Mononuclear cell (primary cell): ENCODE measurements around the gene NATD1. TPM values are rescaled to one million over a fixed set of nuclear protein-coding genes. Genes with fewer than 3 reads are reported as not detected.

Experiments used
- H3K27me3 ChIP-seq: 2 replicates; pipeline ENCODE4 v1.6.0; 2011; ENCODE audit warnings: low read length, control low read depth; ENCODE audit not compliant: insufficient read depth
- H3K4me1 ChIP-seq: 2 replicates; pipeline ENCODE4 v1.5.1; 2011; ENCODE audit warnings: mild to moderate bottlenecking, low read length, control low read depth; ENCODE audit not compliant: insufficient read depth
- H3K4me3 ChIP-seq: 2 replicates; pipeline ENCODE4 v1.5.1; 2011; ENCODE audit warnings: mild to moderate bottlenecking, low read length, moderate library complexity
- H3K9me3 ChIP-seq: 2 replicates; pipeline ENCODE4 v1.5.1; 2011; ENCODE audit warnings: low read depth, mild to moderate bottlenecking, control low read depth, low read length
- total RNA-seq: library from RNA; depleted of rRNA; stranded (reverse); fragments of >200 nt; gene quantifications from one replicate; pipeline ENCODE4 v1.2.3, GENCODE V29; 2012

NATD1 gene
- total RNA-seq, 1 donor: 3.3 TPM

DNA sequence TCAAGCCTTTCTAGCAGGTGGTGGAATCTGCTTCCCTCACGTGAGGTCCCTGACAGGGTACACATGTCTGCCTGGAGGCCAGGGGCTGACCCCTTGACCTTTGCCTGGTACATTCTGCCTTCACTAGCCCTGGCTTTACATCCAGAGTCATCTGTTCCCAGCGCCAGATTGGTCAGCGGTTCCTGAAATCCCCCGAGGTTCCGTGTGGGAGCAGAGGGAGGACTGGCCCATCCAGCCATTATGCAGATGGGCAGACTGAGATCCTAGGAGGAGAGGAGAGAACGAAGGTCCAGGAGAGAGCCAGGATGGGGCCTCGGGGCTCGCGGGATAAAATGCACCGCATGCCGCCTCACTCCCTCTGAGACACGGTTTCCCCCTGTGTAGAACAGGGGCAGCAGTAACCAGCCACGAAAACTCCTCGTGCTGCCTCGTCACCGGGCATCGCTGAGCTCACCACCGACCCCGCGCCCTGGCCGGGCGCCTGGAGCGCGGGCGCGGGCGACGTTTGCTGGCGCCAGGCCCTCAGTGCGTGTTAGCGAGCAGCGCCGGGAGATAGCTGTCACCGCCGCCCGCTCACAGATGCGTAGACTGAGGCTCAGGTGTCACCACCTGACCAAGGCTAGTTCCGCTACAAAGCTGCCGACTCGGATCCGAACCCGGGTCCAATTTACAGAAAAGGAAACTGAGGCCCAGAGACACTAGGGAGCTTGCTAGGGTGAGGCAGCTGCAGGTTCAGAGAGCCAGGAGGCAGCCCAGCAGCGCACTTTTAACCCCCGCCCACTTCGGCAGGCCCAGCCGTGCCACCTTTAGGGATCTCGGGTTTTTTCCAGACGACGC, 30.5 kb upstream of the NATD1 start:
- Histone ChIP-seq H3K4me1 (peaks cover 78% of the 10 kb centered on the region), H3K4me3 (peak overlapping the region; percentile 86), H3K27me3 (no peaks in the 10 kb centered on the region), H3K9me3 (no peaks in the 10 kb centered on the region)

- Histone ChIP-seq H3K4me3 (no peak overlapping the region), H3K4me1 (peaks cover 77% of the 10 kb centered on the region)
Observed at GRCh38 chr17:21282850-21283249, 29.6 kb upstream of the NATD1 start.

GRCh38 chr17:21282231-21282630, 29.0 kb upstream of the NATD1 start:
- H3K4me3 ChIP-seq: no peak overlapping the region
- no peaks in the 10 kb centered on the region for H3K27me3 ChIP-seq
- no peaks in the 10 kb centered on the region for H3K9me3 ChIP-seq
- H3K4me1 ChIP-seq: peaks cover 79% of the 10 kb centered on the region

More at GRCh38 chr17:21282850-21283249, 29.6 kb upstream of the NATD1 start:
- H3K27me3 ChIP-seq: no peaks in the 10 kb centered on the region
- no peaks in the 10 kb centered on the region for H3K9me3 ChIP-seq

DNA sequence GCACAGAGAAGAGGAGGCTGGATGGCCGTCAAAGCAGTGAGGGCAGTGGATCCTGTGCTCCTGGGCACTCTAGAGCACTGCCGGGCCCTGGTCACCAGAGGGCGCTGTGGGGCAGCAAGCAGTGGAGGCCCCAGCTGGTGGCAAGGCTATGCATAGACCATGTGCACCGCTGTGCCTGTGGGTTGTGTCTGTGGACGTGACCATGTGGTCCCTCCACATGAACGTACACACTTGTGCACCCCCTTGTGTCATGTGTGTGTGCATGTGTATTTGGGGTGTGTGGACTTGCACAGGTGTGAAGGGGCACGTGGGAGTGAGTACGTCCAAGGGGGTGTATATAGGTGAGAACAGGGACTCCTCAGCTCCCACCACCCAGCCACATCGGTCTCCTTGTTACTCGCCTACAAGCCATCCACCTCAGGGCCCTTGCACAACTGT, 26.9 kb upstream of the NATD1 start:
- Histone ChIP-seq H3K4me3 (no peak overlapping the region), H3K9me3 (no peaks in the 10 kb centered on the region), H3K27me3 (no peaks in the 10 kb centered on the region), H3K4me1 (peaks cover 80% of the 10 kb centered on the region)

DNA sequence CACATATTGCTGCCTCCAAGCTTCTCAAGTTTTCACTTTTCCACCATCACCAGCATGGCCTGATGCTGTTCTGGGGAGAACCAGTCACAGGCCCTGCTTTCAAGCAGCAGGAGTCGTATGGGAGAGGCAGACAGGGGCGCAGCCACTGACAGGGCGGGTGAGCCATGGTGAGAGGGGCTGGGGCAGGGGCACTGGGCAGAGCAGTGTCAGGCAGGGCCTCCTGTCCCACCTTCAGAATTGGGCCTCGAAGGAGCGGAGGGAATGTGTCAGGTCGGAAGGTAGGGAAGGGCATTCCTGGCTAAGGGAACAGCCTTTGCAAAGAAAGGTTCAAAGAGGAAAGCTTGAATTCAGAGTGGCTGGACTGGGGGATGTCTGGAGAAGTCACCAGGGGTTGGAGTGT, 26.4 kb upstream of the NATD1 start:
- Histone ChIP-seq H3K4me1 (peaks cover 83% of the 10 kb centered on the region), H3K27me3 (no peaks in the 10 kb centered on the region)

DNA sequence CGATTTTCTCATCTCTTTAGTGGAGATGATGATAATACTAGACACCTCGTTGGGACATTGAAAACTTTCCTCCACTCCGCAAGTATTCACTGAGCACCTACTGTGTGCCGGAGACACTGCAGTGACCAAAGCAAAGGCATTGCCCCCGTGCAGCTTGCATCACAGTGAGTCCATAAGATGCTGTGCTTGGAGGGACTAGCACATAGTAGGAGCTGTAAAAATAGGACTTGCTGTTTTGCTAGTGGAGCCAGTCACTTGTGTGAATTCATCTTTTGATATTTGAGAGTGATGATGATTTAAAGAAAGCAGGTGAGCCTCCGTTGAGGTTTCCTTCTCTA, 26.0 kb upstream of the NATD1 start:
- peaks cover 83% of the 10 kb centered on the region for H3K4me1 ChIP-seq
- no peak overlapping the region for H3K4me3 ChIP-seq

More for the DNA sequence above, 26.4 kb upstream of the NATD1 start:
- no peaks in the 10 kb centered on the region for H3K9me3 ChIP-seq
- H3K4me3 ChIP-seq: no peak overlapping the region

GRCh38 chr17:21278450-21279197, 25.4 kb upstream of the NATD1 start:
- no peaks in the 10 kb centered on the region for H3K9me3 ChIP-seq
- no peaks in the 10 kb centered on the region for H3K27me3 ChIP-seq
- H3K4me1 ChIP-seq: peaks cover 77% of the 10 kb centered on the region
- H3K4me3 ChIP-seq: no peak overlapping the region

More for the DNA sequence above, 26.0 kb upstream of the NATD1 start:
- no peaks in the 10 kb centered on the region for H3K9me3 ChIP-seq
- H3K27me3 ChIP-seq: no peaks in the 10 kb centered on the region

DNA sequence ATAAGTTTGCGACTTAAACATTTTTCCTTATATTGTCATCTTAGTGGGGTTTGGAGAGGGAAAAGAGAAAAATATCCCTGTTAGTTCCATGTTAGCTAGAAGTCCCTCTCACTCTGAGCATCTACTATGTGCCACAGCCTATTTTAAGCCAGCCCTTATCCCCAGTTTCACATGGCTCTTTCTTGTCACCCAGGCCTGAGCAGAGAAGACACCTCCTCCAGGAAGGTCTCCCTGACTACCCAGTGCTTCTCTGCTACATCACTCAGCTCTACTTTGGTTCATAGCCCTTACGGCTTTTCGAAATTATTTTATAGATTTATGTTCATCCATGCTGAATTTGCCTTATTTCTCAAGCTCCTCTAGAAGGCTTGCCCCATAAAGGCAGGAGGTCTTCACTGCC, 24.1 kb upstream of the NATD1 start:
- no peaks in the 10 kb centered on the region for H3K27me3 ChIP-seq
- peaks cover 68% of the 10 kb centered on the region for H3K4me1 ChIP-seq
- no peak overlapping the region for H3K4me3 ChIP-seq
- H3K9me3 ChIP-seq: no peaks in the 10 kb centered on the region

- Histone ChIP-seq H3K4me3 (peak overlapping the region; percentile 49), H3K9me3 (no peaks in the 10 kb centered on the region), H3K4me1 (peaks cover 57% of the 10 kb centered on the region), H3K27me3 (no peaks in the 10 kb centered on the region)
Observed at GRCh38 chr17:21276264-21276588, 23.0 kb upstream of the NATD1 start.

- H3K4me1 ChIP-seq: peaks cover 53% of the 10 kb centered on the region
- no peaks in the 10 kb centered on the region for H3K9me3 ChIP-seq
- no peaks in the 10 kb centered on the region for H3K27me3 ChIP-seq
- peak overlapping the region; percentile 49 for H3K4me3 ChIP-seq
Observed at GRCh38 chr17:21275579-21276263, 22.5 kb upstream of the NATD1 start.

GRCh38 chr17:21275047-21275578, 21.9 kb upstream of the NATD1 start:
- Histone ChIP-seq H3K9me3 (no peaks in the 10 kb centered on the region), H3K27me3 (no peaks in the 10 kb centered on the region), H3K4me1 (peaks cover 48% of the 10 kb centered on the region), H3K4me3 (peak overlapping the region; percentile 49)

GRCh38 chr17:21272881-21273792, 19.9 kb upstream of the NATD1 start:
- Histone ChIP-seq H3K9me3 (no peaks in the 10 kb centered on the region), H3K27me3 (no peaks in the 10 kb centered on the region), H3K4me3 (no peak overlapping the region), H3K4me1 (peaks cover 36% of the 10 kb centered on the region)

- Histone ChIP-seq H3K4me3 (no peak overlapping the region), H3K27me3 (no peaks in the 10 kb centered on the region), H3K9me3 (no peaks in the 10 kb centered on the region), H3K4me1 (peaks cover 36% of the 10 kb centered on the region)
Observed at GRCh38 chr17:21272250-21272649, 19.0 kb upstream of the NATD1 start.

GRCh38 chr17:21271454-21272183, 18.4 kb upstream of the NATD1 start:
- H3K4me3 ChIP-seq: no peak overlapping the region
- peaks cover 35% of the 10 kb centered on the region for H3K4me1 ChIP-seq
- H3K9me3 ChIP-seq: no peaks in the 10 kb centered on the region
- no peaks in the 10 kb centered on the region for H3K27me3 ChIP-seq
